GM15510 (cell line): ENCODE data around the gene HECTD2.

Experiments used
- POLR2A ChIP-seq: IDR thresholded peaks from 3 replicates; pipeline ENCODE4 v1.6.1; 2011; ENCODE audit warnings: borderline replicate concordance; ENCODE audit not compliant: insufficient read length; ENCODE audit errors: extremely low read depth

The HECTD2 gene

DNA sequence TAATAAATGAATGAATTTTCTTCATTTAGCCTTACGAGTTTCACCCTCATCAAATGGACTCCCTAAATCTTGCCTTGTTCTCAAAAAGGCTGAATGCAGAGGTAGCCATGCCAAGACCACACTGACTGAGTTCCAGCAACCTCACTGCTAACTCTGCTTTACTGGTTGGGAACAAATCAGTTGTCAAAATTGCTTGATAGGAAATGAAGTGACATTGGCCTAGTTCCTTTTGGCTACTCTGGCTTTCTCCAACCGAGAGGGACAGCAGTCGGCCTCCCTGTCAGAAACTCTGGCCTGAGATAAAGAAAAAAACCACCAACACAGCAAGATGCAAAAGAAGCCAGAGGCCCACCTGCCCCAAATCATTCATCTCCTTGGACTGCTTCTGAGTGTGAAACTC lies 135.7 kb downstream of the HECTD2 start:
- no peak for TF ChIP-seq POLR2A

GRCh38 chr10:91549262-91549661 lies 139.1 kb downstream of the HECTD2 start:
- TF ChIP-seq POLR2A: no peak

GRCh38 chr10:91550021-91550420 lies 139.9 kb downstream of the HECTD2 start:
- TF ChIP-seq POLR2A: no peak

- TF ChIP-seq POLR2A: no peak
Measured at GRCh38 chr10:91551856-91552255, 141.7 kb downstream of the HECTD2 start.

GRCh38 chr10:91552274-91553095 lies 142.3 kb downstream of the HECTD2 start:
- TF ChIP-seq POLR2A: no peak

DNA sequence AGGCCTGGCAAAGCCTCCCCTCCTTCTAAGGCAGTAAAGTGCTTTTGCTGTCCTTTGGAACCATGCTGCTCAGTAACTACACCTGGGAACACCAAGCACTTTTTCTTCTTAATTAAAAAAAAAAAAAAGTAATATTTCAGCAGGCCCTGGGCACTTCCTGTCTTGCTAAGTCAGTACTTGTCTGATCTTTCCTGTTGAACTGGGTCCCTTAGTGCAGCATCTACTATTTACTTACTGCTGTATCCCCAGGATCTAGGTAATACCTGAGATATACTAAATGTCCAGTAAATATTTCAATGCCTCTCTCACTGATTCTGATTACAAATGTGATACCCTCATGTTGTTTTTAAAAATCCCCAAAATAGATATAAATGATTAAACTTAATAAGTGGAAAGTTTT lies 145.3 kb downstream of the HECTD2 start:
- no peak for TF ChIP-seq POLR2A

DNA sequence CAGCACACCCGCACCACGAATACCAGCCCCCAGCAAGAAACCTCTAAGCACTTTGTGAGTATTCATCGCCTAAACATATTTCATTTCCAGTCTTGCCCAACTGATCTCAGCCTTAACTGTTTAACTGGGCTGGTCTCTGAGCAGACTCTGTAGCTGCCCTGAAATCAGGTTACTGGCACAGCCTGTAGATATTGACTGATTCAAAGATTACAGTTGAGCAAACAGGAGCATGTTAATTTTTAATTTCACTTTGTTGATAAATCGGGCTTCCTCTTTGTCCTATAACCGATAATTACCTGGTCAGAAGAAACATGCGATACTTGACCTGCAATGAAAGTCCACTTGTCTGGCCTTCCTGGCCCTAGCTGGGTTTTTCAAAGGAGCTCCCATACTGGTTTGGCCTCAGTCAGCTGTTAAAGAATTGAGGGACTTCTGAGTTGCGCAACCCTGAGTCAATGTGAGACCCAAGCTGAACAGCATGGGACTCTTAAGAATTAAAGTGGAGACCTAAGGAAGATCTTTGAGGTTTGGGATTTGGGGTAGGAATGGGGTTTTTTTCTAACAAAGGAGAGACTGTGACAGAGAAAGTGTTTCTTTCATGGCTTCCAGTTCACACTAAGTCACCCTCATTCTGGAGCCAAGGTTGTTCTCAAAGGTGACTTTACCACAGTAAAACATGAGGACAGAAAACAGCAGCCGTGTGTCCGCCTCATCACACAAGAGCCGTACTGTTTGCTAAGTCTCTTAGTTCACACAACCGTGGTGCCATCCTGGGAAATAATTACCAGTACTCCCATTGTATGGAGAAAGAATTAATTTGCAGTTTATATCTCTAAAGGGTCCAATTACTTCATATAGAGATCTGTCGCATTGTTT lies 146.8 kb downstream of the HECTD2 start:
- TF ChIP-seq POLR2A: no peak

DNA sequence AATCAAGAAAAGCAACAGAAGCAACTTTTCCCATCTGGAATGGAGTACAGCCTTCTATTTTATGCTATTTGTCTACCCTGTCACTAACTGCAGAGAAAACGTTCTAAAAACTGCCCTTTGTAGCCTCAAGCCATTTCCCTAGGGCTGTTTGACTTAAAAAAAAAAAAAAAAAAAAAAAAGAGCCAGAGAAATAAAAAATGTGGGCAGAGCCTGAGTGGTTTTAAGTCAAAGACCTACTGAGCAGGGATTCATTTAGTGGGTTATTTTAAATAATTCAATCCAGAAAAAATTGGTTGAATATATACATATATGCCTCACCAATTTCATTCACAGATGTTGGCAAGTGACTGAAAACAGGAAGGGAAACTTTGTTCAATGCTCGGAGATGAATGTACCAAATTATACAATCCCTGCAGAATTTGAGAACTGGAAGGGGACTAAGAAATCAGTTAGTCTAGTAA lies 147.5 kb downstream of the HECTD2 start:
- no peak for TF ChIP-seq POLR2A

GRCh38 chr10:91558473-91558872 lies 148.3 kb downstream of the HECTD2 start:
- TF ChIP-seq POLR2A: no peak

GRCh38 chr10:91559169-91559568 lies 149.0 kb downstream of the HECTD2 start:
- no peak for TF ChIP-seq POLR2A

DNA sequence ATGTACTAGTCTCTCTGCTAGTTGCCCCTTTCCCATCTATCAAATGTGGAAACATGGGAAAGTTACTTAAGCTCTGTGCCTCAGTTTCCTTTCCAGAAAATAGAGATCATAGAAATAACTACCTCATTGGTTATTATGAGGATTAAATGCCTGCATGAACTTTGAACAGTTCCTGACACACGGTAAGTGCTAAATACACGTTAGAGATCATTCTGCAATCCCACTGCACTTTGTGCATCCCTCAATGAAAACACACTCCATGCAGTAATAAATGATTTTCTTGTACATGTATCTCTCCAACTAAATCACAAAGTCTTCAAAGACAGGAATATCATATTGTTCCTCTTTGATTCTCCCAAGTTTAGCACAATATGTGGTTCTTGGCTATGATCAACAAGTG lies 149.6 kb downstream of the HECTD2 start:
- TF ChIP-seq POLR2A: no peak

DNA sequence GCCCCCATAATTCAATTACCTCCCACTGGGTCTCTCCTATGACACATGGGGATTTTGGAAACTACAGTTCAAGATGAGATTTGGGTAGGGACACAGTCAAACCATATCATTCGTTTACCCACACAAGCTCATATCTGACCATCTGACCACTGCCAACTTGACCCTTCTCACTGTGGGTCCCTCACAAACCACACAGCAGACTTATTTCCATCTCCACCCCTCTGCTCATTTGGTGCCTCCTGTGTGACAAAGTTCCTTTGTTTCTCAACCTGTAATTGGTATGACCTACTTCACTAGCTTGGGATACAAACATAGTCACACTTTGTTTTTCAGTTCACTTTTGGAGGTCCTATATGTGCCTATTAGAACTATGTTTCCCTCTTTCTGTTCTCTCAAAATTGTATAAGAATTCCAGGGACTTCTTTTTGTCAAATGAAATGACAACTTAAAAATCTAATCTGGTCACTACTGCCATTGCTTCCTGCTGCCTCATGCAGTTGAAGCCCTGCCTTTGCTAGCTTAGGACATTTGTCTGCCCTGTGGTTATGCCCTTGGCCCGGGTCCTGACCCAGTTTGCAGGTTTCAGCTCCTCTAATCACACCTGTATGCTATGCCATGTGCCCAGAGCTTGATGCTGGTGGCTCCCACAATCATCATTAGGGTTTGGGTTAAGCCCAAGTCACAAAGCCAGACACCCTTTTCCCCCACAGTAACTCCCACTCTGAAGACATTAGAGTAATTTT lies 152.9 kb downstream of the HECTD2 start:
- no peak for TF ChIP-seq POLR2A

DNA sequence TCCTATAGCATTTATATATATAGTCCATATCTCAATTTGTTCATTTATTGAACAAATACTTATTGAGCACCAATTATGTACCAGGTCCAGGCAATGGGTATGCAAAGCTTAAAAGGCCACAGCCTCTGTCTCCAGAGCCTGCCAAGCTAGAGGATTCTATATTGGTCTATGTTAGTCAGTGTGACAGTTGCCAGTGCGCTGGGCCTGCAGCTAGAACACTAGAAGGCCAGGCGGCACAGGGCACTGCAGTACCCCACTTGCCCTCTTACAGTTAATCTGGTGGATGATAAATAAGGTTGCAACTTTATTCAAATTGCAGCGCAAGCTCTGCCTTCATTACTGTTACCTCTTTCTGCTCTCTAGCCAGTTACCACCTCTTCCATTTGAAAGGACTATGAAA lies 153.9 kb downstream of the HECTD2 start:
- no peak for TF ChIP-seq POLR2A
